Caco-2 (cell line): Measurements from ENCODE around the gene P2RX3. TPM values are rescaled to one million over a fixed set of nuclear protein-coding genes. Genes with fewer than 3 reads are reported as not detected.

Source experiments
- BruUV-seq: library from RNA; stranded (reverse); fragments of 400-500 nt; replicated peaks from 2 replicates; lab custom pipeline; 2021; lab: Mats Ljungman, UMichigan
- CTCF ChIA-PET: fragments of 300-600 bp; sonication (Branson Sonifier 250); formaldehyde crosslinking; loops from one replicate; lab custom pipeline; 2022; ENCODE audit warnings: antibody characterized with exemption; lab: Charles Lee
- POLR2A ChIA-PET: fragments of 300-600 bp; sonication (Branson Sonifier 250); formaldehyde crosslinking; loops from one replicate; lab custom pipeline; 2022; ENCODE audit warnings: antibody characterized with exemption; lab: Charles Lee
- DNase-seq, 2 experiments: peaks; one replicate each; pipeline versions ENCODE4 v3.0.0 to v3.0.0-alpha.2; 2020 to 2022
- H3K27me3 ChIP-seq: replicated peaks from 2 replicates; pipeline ENCODE4 v1.6.0; 2011; ENCODE audit warnings: low read length; ENCODE audit not compliant: control insufficient read depth, insufficient read depth
- H3K36me3 ChIP-seq: 2 replicates; pipeline ENCODE4 v1.5.1; 2011; ENCODE audit warnings: low read length; ENCODE audit not compliant: control insufficient read depth, insufficient read depth
- H3K4me1 ChIP-seq: fragments of 250-450 bp; sonication (Bioruptor Pico); 2 replicates; pipeline ENCODE4 v1.5.1; 2020; ENCODE audit warnings: mild to moderate bottlenecking
- H3K4me3 ChIP-seq: 2 replicates; pipeline ENCODE4 v1.5.1; 2011; ENCODE audit warnings: low read depth, mild to moderate bottlenecking, control low read depth, low read length
- H3K9me3 ChIP-seq: fragments of 250-450 bp; sonication (Bioruptor Pico); 2 replicates; pipeline ENCODE4 v1.5.1; 2020; ENCODE audit warnings: mild to moderate bottlenecking, moderate library complexity
- H3K27ac Mint-ChIP-seq: one replicate; pipeline ENCODE4 v1.8.0; 2022; ENCODE audit warnings: mixed read lengths; ENCODE audit not compliant: unreplicated experiment
- H3K27me3 Mint-ChIP-seq: one replicate; pipeline ENCODE4 v1.8.0; 2022; ENCODE audit warnings: mixed read lengths; ENCODE audit not compliant: insufficient read depth, unreplicated experiment
- H3K36me3 Mint-ChIP-seq: one replicate; pipeline ENCODE4 v1.8.0; 2022; ENCODE audit warnings: mild to moderate bottlenecking, mixed read lengths; ENCODE audit not compliant: insufficient read depth, unreplicated experiment
- H3K4me1 Mint-ChIP-seq: one replicate; pipeline ENCODE4 v1.8.0; 2022; ENCODE audit warnings: low read depth, mixed read lengths; ENCODE audit not compliant: unreplicated experiment
- H3K4me3 Mint-ChIP-seq: one replicate; pipeline ENCODE4 v1.8.0; 2022; ENCODE audit warnings: mild to moderate bottlenecking, moderate library complexity, mixed read lengths; ENCODE audit not compliant: unreplicated experiment
- H3K9me3 Mint-ChIP-seq: one replicate; pipeline ENCODE4 v1.8.0; 2022; ENCODE audit warnings: mixed read lengths; ENCODE audit not compliant: unreplicated experiment
- CTCF ChIP-seq, 2 experiments: fragments of 200-600 bp in 1 of 2; IDR thresholded peaks; 1 replicate in 1 of 2; 2 replicates in 1 of 2; pipeline versions ENCODE4 v1.5.1 to v1.8.0; 2011 to 2022; ENCODE audit warnings: antibody characterized with exemption in 1 of 2, control low read depth in 1 of 2, inconsistent platforms in 1 of 2, low read depth in 1 of 2, low read length in 1 of 2, mild to moderate bottlenecking in 1 of 2, moderate library complexity in 1 of 2; ENCODE audit not compliant: insufficient read depth in 1 of 2, severe bottlenecking in 1 of 2, unreplicated experiment in 1 of 2
- intact Hi-C: fragments of 100-400 bp; cut with micrococcal nuclease; formaldehyde crosslinking; loops from one replicate; pipeline ENCODE4 v1.10.0; 2022; ENCODE audit not compliant: unreplicated experiment
- total RNA-seq: library from RNA; stranded (reverse); gene quantifications from 2 replicates; pipeline ENCODE4 v1.2.3, GENCODE V29; 2022

Gene P2RX3
- total RNA-seq, 1 experiment from 2014 or later: not detected

- TF ChIP-seq CTCF (IDR thresholded peaks at IDR 0.05; ENCODE audit: insufficient read depth in 1 of 2, low read depth in 1 of 2, low read length in 1 of 2, severe bottlenecking in 1 of 2, unreplicated experiment in 1 of 2): no peak
- POLR2A ChIA-PET: no interaction called here
Observed at GRCh38 chr11:57318178-57318577, 20.0 kb upstream of the P2RX3 start.

GRCh38 chr11:57320067-57320718 lies 18.0 kb upstream of the P2RX3 start:
- Histone ChIP-seq H3K4me1 (peaks cover 39% of the 10 kb centered on the region), H3K9me3 (no peaks in the 10 kb centered on the region), H3K4me3 (no peak overlapping the region), H3K36me3 (peaks cover 6% of the 10 kb centered on the region), H3K27me3 (no peaks in the 10 kb centered on the region)
- H3K4me3 Mint-ChIP-seq: no peak overlapping the region
- H3K36me3 Mint-ChIP-seq: peaks cover 33% of the 10 kb centered on the region
- H3K9me3 Mint-ChIP-seq: no peaks in the 10 kb centered on the region
- H3K4me1 Mint-ChIP-seq: peaks cover 28% of the 10 kb centered on the region
- intact Hi-C loops: no loop called here
- no peak for DNase-seq
- no peaks in the 10 kb centered on the region for H3K27me3 Mint-ChIP-seq
- no TSS peak for BruUV-seq
- TF ChIP-seq CTCF (IDR thresholded peaks at IDR 0.05; ENCODE audit: insufficient read depth in 1 of 2, low read depth in 1 of 2, low read length in 1 of 2, severe bottlenecking in 1 of 2, unreplicated experiment in 1 of 2): no peak
- ChIA-PET POLR2A (interaction anchor here (0.6 to 1.3 kb wide), 2 partner anchors 8 to 27 kb away, joined by 3 to 9 read pairs; no protein-coding TSS in a partner anchor), CTCF (interaction anchor here (0.5 to 1.2 kb wide), 3 partner anchors 9 to 324 kb away, joined by 3 read pairs; no protein-coding TSS in a partner anchor)
- H3K27ac Mint-ChIP-seq: no peak overlapping the region

More at GRCh38 chr11:57318178-57318577, 20.0 kb upstream of the P2RX3 start:
- no peaks in the 10 kb centered on the region for H3K27me3 Mint-ChIP-seq
- Histone ChIP-seq H3K27me3 (no peaks in the 10 kb centered on the region), H3K4me3 (no peak overlapping the region), H3K4me1 (peaks cover 41% of the 10 kb centered on the region), H3K9me3 (no peaks in the 10 kb centered on the region), H3K36me3 (peaks cover 13% of the 10 kb centered on the region)
- no peak overlapping the region for H3K27ac Mint-ChIP-seq
- DNase-seq: no peak
- H3K36me3 Mint-ChIP-seq: peaks cover 20% of the 10 kb centered on the region
- CTCF ChIA-PET: no interaction called here
- BruUV-seq: no TSS peak
- intact Hi-C loops: no loop called here
- peaks cover 25% of the 10 kb centered on the region for H3K4me1 Mint-ChIP-seq
- H3K4me3 Mint-ChIP-seq: no peak overlapping the region
- H3K9me3 Mint-ChIP-seq: no peaks in the 10 kb centered on the region

- Mint-ChIP-seq H3K9me3 (no peaks in the 10 kb centered on the region), H3K4me3 (peak overlapping the region; percentile 14), H3K36me3 (peaks cover 40% of the 10 kb centered on the region), H3K27ac (peak overlapping the region; percentile 63), H3K4me1 (peaks cover 33% of the 10 kb centered on the region), H3K27me3 (no peaks in the 10 kb centered on the region)
- CTCF ChIA-PET: interaction anchor here (0.5 to 1.2 kb wide), 4 partner anchors 9 to 324 kb away, joined by 3 read pairs; no protein-coding TSS in a partner anchor
- Histone ChIP-seq H3K27me3 (no peaks in the 10 kb centered on the region), H3K36me3 (peaks cover 6% of the 10 kb centered on the region), H3K9me3 (no peaks in the 10 kb centered on the region), H3K4me3 (no peak overlapping the region), H3K4me1 (peaks cover 44% of the 10 kb centered on the region)
- peak in 1 of 2 experiments; percentile 61 for DNase-seq
- no TSS peak for BruUV-seq
- intact Hi-C loops: no loop called here
- TF ChIP-seq CTCF (IDR thresholded peaks at IDR 0.05; ENCODE audit: insufficient read depth in 1 of 2, low read depth in 1 of 2, low read length in 1 of 2, severe bottlenecking in 1 of 2, unreplicated experiment in 1 of 2): peak in 1 of 2 experiments; percentile 18
- POLR2A ChIA-PET: interaction anchor here (0.6 to 1.3 kb wide), 3 partner anchors 9 to 44 kb away, joined by 3 to 9 read pairs (median 3); no protein-coding TSS in a partner anchor
Observed at GRCh38 chr11:57320719-57321387, 17.3 kb upstream of the P2RX3 start.
